ENCODE results near the gene THRAP3.

GRCh38 chr1:36211307-36211706, 12.9 kb upstream of the THRAP3 start:
- TF ChIP-seq CTCF (IDR thresholded peaks at IDR 0.05; ENCODE audit: extremely low read depth in 1 of 2, insufficient read depth in 1 of 2, low read depth in 1 of 2, low read length in 2 of 2): no peak
- no peak for TF ChIP-seq EZH2 (IDR thresholded peaks at IDR 0.05; ENCODE audit: borderline replicate concordance, low read depth, low read length, severe bottlenecking)
- TF ChIP-seq POLR2AphosphoS5 (IDR thresholded peaks at IDR 0.05; ENCODE audit: insufficient read depth, low read depth, low read length): no peak
- TF ChIP-seq POLR2A (IDR thresholded peaks at IDR 0.05; ENCODE audit: low read depth, low read length): no peak
- no peak for TF ChIP-seq MYC (IDR thresholded peaks at IDR 0.05; ENCODE audit: low read depth, low read length)
